Activated CD4-positive, alpha-beta T cell treated with anti-CD3 and anti-CD28 coated beads, Interleukin-10, Interleukin-2, amounts not matched to agents 100 ng/mL and 50 ng/mL, durations not matched to agents 16 hours and 8 hours (primary cell): ENCODE results near the gene DNAH2.

Experiments
- DNase-seq: peaks from one replicate; pipeline ENCODE4 v3.0.0-alpha.2; 2020

DNAH2 gene

GRCh38 chr17:7703584-7704479 is 13.7 kb upstream of the DNAH2 start:
- no peak for DNase-seq

GRCh38 chr17:7704601-7705268 is 12.8 kb upstream of the DNAH2 start, which contains the start of gene EFNB3:
TSS of gene EFNB3 (plus strand) at chr17:7705202. CDS start at chr17:7705599, 397 bp downstream.
- no peak for DNase-seq

GRCh38 chr17:7705269-7706255 is 12.0 kb upstream of the DNAH2 start:
- DNase-seq: no peak

GRCh38 chr17:7706631-7707354 is 10.8 kb upstream of the DNAH2 start:
- no peak for DNase-seq

- DNase-seq: no peak
Measured at GRCh38 chr17:7707446-7707845, 10.1 kb upstream of the DNAH2 start.

- no peak for DNase-seq
Measured at GRCh38 chr17:7707858-7708750, 9.4 kb upstream of the DNAH2 start.

GRCh38 chr17:7709031-7709430 is 8.5 kb upstream of the DNAH2 start:
- no peak for DNase-seq

- DNase-seq: no peak
Measured at GRCh38 chr17:7710301-7710700, 7.2 kb upstream of the DNAH2 start.

- DNase-seq: no peak
Measured at GRCh38 chr17:7711051-7711755, 6.3 kb upstream of the DNAH2 start.

- DNase-seq: no peak
Measured at GRCh38 chr17:7712111-7712771, 5.3 kb upstream of the DNAH2 start.

- no peak for DNase-seq
Measured at GRCh38 chr17:7713782-7714181, 3.8 kb upstream of the DNAH2 start.

- no peak for DNase-seq
Measured at GRCh38 chr17:7714721-7715594, 2.6 kb upstream of the DNAH2 start.

- DNase-seq: no peak
Measured at GRCh38 chr17:7715936-7716886, 1.3 kb upstream of the DNAH2 start.

GRCh38 chr17:7717756-7718350 is 309 bp downstream of the DNAH2 start:
- DNase-seq: peak; percentile 20

- no peak for DNase-seq
Measured at GRCh38 chr17:7719661-7720060, 2.1 kb downstream of the DNAH2 start.

GRCh38 chr17:7720125-7720524 is 2.6 kb downstream of the DNAH2 start:
- no peak for DNase-seq

- no peak for DNase-seq
Measured at GRCh38 chr17:7721612-7722011, 4.1 kb downstream of the DNAH2 start.
